Common myeloid progenitor, CD34-positive (primary cell): ENCODE measurements around the gene APOBEC3B.
"Not testable (repeated sequence)": the region's sequence is repeated elsewhere in the genome, so short reads cannot be mapped to it uniquely, and the experiment has no call there.

Source experiments
- CTCF ChIA-PET: fragments of 350-600 bp; sonication (Branson Sonifier 250); formaldehyde crosslinking; loops from one replicate; lab custom pipeline; 2021; ENCODE audit warnings: antibody characterized with exemption; lab: Charles Lee
- POLR2A ChIA-PET: fragments of 350-600 bp; sonication (Branson Sonifier 250); formaldehyde crosslinking; loops from one replicate; lab custom pipeline; 2021; ENCODE audit warnings: antibody characterized with exemption; lab: Charles Lee
- DNase-seq, 3 donors: peaks; one replicate each; pipeline versions ENCODE4 v3.0.0 to v3.0.0-alpha.2; 2013
- H3K27ac ChIP-seq, 2 experiments: 1 replicate in 1 of 2; 2 replicates in 1 of 2; pipeline ENCODE4 v1.7.0; 2013; ENCODE audit warnings: inconsistent platforms in 2 of 2, low read length in 2 of 2, mild to moderate bottlenecking in 2 of 2, low read depth in 1 of 2, moderate library complexity in 1 of 2; ENCODE audit not compliant: severe bottlenecking in 2 of 2, insufficient read depth in 1 of 2, poor library complexity in 1 of 2
- H3K27me3 ChIP-seq, 5 experiments: replicated peaks in 2 of 5; 1 replicate in 3 of 5; 2 replicates in 2 of 5; pipeline versions ENCODE4 v1.6.1 to v1.7.0; 2013; ENCODE audit warnings: low read length in 4 of 5, mild to moderate bottlenecking in 2 of 5, moderate library complexity in 2 of 5, inconsistent platforms in 1 of 5; ENCODE audit not compliant: insufficient read depth in 5 of 5, control insufficient read depth in 4 of 5
- H3K36me3 ChIP-seq, 4 experiments: 1 replicate in 2 of 4; 2 replicates in 2 of 4; pipeline versions ENCODE4 v1.6.1 to v1.7.0; 2013; ENCODE audit warnings: low read length in 3 of 4, control low read depth in 1 of 4, mild to moderate bottlenecking in 1 of 4; ENCODE audit not compliant: control insufficient read depth in 4 of 4, insufficient read depth in 4 of 4
- H3K4me1 ChIP-seq, 4 experiments: 1 replicate in 3 of 4; 2 replicates in 1 of 4; pipeline versions ENCODE4 v1.6.1 to v1.7.1; 2013; ENCODE audit warnings: low read length in 3 of 4, mild to moderate bottlenecking in 3 of 4, control low read depth in 1 of 4, inconsistent platforms in 1 of 4, moderate library complexity in 1 of 4; ENCODE audit not compliant: control insufficient read depth in 4 of 4, insufficient read depth in 4 of 4; ENCODE audit errors: control extremely low read depth in 1 of 4
- H3K4me3 ChIP-seq, 7 experiments: 1 replicate in 4 of 7; 2 replicates in 3 of 7; pipeline versions ENCODE4 v1.5.1 to v1.7.0; 2013; ENCODE audit warnings: mild to moderate bottlenecking in 7 of 7, low read length in 6 of 7, moderate library complexity in 6 of 7, inconsistent platforms in 2 of 7, low read depth in 2 of 7, control low read depth in 1 of 7; ENCODE audit not compliant: insufficient read depth in 4 of 7, control insufficient read depth in 1 of 7; ENCODE audit errors: extremely low read depth in 1 of 7
- H3K9me3 ChIP-seq, 5 experiments: 1 replicate in 4 of 5; 2 replicates in 1 of 5; pipeline versions ENCODE4 v1.6.1 to v1.7.1; 2013; ENCODE audit warnings: low read length in 4 of 5, mild to moderate bottlenecking in 2 of 5, inconsistent platforms in 1 of 5, low read depth in 1 of 5, moderate library complexity in 1 of 5; ENCODE audit not compliant: control insufficient read depth in 4 of 5, insufficient read depth in 2 of 5; ENCODE audit errors: control extremely low read depth in 1 of 5
- WGBS: methylation state at CpG from one replicate; pipeline ENCODE4 v1.1.5; 2013; ENCODE audit not compliant: insufficient coverage; 5-methylcytosine and 5-hydroxymethylcytosine counted together

The APOBEC3B gene

GRCh38 chr22:38977289-38977688 lies 4.9 kb upstream of the APOBEC3B start:
- H3K9me3 ChIP-seq, H3K27me3 ChIP-seq, H3K4me3 ChIP-seq, POLR2A ChIA-PET, H3K36me3 ChIP-seq, DNase-seq, H3K27ac ChIP-seq: not testable (repeated sequence)
- CTCF ChIA-PET, result interaction anchor here (1.4 kb wide), 1 partner anchor 26 kb away, joined by 5 read pairs; no protein-coding TSS in a partner anchor
- peaks cover 0 to 18% (median 5%) of the 10 kb centered on the region in 4 experiments for H3K4me1 ChIP-seq
- 100% methylated on average over 3 of the region's 4 CpGs for WGBS

- CTCF ChIA-PET, result interaction anchor here (1.4 to 3.0 kb wide), 4 partner anchors 10 to 118 kb away, joined by 3 to 20 read pairs (median 10); no protein-coding TSS in a partner anchor
- H3K27me3 ChIP-seq, H3K36me3 ChIP-seq, POLR2A ChIA-PET, H3K4me3 ChIP-seq, H3K27ac ChIP-seq, DNase-seq: not testable (repeated sequence)
- Histone ChIP-seq H3K9me3 (peaks cover 0 to 10% (median 4%) of the 10 kb centered on the region in 5 experiments), H3K4me1 (peaks cover 0 to 21% (median 11%) of the 10 kb centered on the region in 4 experiments)
- WGBS, result 79% methylated on average over 8 of the region's 10 CpGs
Measured at GRCh38 chr22:38980587-38980986, 1.6 kb upstream of the APOBEC3B start.

GRCh38 chr22:38981005-38981991 lies 849 bp upstream of the APOBEC3B start:
- Histone ChIP-seq H3K27ac (no peak overlapping the region), H3K27me3 (no peaks in the 10 kb centered on the region), H3K9me3 (peaks cover 0 to 8% (median 4%) of the 10 kb centered on the region in 5 experiments), H3K4me1 (peaks cover 0 to 21% (median 11%) of the 10 kb centered on the region in 4 experiments), H3K36me3 (no peaks in the 10 kb centered on the region), H3K4me3 (peak overlapping the region in 5 of 7 experiments; percentile 50 to 79 (median 59))
- 77% methylated on average over 10 of the region's 27 CpGs for WGBS
- ChIA-PET CTCF (interaction anchor here (1.0 to 3.0 kb wide), 8 partner anchors 8 to 117 kb away, joined by 3 to 20 read pairs (median 8); no protein-coding TSS in a partner anchor), POLR2A (interaction anchor here (0.6 to 1.0 kb wide), 2 partner anchors 13 to 108 kb away, joined by 3 read pairs; no protein-coding TSS in a partner anchor)
- DNase-seq, result peak; percentile 36 to 63 (median 55)

GRCh38 chr22:38984224-38984623 lies 2.1 kb downstream of the APOBEC3B start:
- CTCF ChIA-PET, result interaction anchor here (1.4 to 2.3 kb wide), 2 partner anchors 11 to 19 kb away, joined by 4 to 8 read pairs; no protein-coding TSS in a partner anchor
- peak overlapping the region in 1 of 2 experiments; percentile 43 for H3K27ac ChIP-seq

GRCh38 chr22:38984784-38985757 lies 2.9 kb downstream of the APOBEC3B start:
- CTCF ChIA-PET, H3K9me3 ChIP-seq, H3K27me3 ChIP-seq, H3K36me3 ChIP-seq, H3K4me3 ChIP-seq, POLR2A ChIA-PET: not testable (repeated sequence)
- Histone ChIP-seq H3K27ac (peak overlapping the region in 1 of 2 experiments; percentile 43), H3K4me1 (peaks cover 0 to 33% (median 21%) of the 10 kb centered on the region in 4 experiments)
- DNase-seq, result peak; percentile 27 to 81 (median 76)
- 95% methylated on average over 5 of the region's 9 CpGs for WGBS

More at GRCh38 chr22:38984224-38984623, 2.1 kb downstream of the APOBEC3B start:
- H3K4me1 ChIP-seq, result peaks cover 0 to 25% (median 14%) of the 10 kb centered on the region in 4 experiments
- DNase-seq, result peak in 2 of 3 donors; percentile 31 to 62
- no peaks in the 10 kb centered on the region for H3K27me3 ChIP-seq
- no peak overlapping the region for H3K4me3 ChIP-seq
- H3K36me3 ChIP-seq, result no peaks in the 10 kb centered on the region
- H3K9me3 ChIP-seq, result peaks cover 0 to 8% (median 4%) of the 10 kb centered on the region in 5 experiments
- POLR2A ChIA-PET, result no interaction called here
- WGBS, result 100% methylated on average over 2 of the region's 2 CpGs

- no peak overlapping the region for H3K27ac ChIP-seq
- H3K4me3 ChIP-seq, result no peak overlapping the region
- H3K36me3 ChIP-seq, result no peaks in the 10 kb centered on the region
- ChIA-PET CTCF (interaction anchor here (1.3 kb wide), 1 partner anchor 19 kb away, joined by 3 read pairs; no protein-coding TSS in a partner anchor), POLR2A (no interaction called here)
- no peak for DNase-seq
- H3K9me3 ChIP-seq, result peaks cover 0 to 8% (median 4%) of the 10 kb centered on the region in 5 experiments
- H3K4me1 ChIP-seq, result peaks cover 0 to 30% (median 16%) of the 10 kb centered on the region in 4 experiments
- H3K27me3 ChIP-seq, result no peaks in the 10 kb centered on the region
- WGBS, result 93% methylated on average over 2 of the region's 3 CpGs
Measured at GRCh38 chr22:38986629-38987028, 4.5 kb downstream of the APOBEC3B start.
